Kidney (tissue), 14 donors: Measurements from ENCODE around the gene CACNB2. TPM values are rescaled to one million over a fixed set of nuclear protein-coding genes. Genes with fewer than 3 reads are reported as not detected.

Source experiments
- DNase-seq, 5 donors: peaks; one replicate each; pipeline ENCODE4 v3.0.0-alpha.2; 2013 to 2020
- FAIRE-seq: peaks from 2 replicates; lab custom pipeline; 2012; peaks lifted over from hg19 to GRCh38; lab: Jason Lieb, UNC
- H3K27ac ChIP-seq, 2 donors: one replicate each; pipeline ENCODE4 v1.7.0; 2013; ENCODE audit warnings: low read depth in 2 of 2, low read length in 2 of 2, inconsistent platforms in 1 of 2
- H3K27me3 ChIP-seq: one replicate; pipeline ENCODE4 v1.7.1; 2013; ENCODE audit warnings: low read length, inconsistent platforms; ENCODE audit not compliant: control insufficient read depth, insufficient read depth
- H3K36me3 ChIP-seq, 3 donors: one replicate each; pipeline versions ENCODE4 v1.7.0 to v1.7.1; 2013; ENCODE audit warnings: low read length in 3 of 3, control low read depth in 1 of 3, inconsistent platforms in 1 of 3; ENCODE audit not compliant: insufficient read depth in 3 of 3, control insufficient read depth in 2 of 3
- H3K4me1 ChIP-seq, 3 donors: one replicate each; pipeline versions ENCODE4 v1.7.0 to v1.7.1; 2013; ENCODE audit warnings: low read length in 3 of 3, inconsistent platforms in 1 of 3, low read depth in 1 of 3; ENCODE audit not compliant: control insufficient read depth in 2 of 3, insufficient read depth in 2 of 3
- H3K4me3 ChIP-seq, 3 donors: one replicate each; pipeline versions ENCODE4 v1.7.0 to v1.8.1; 2013; ENCODE audit warnings: low read length in 3 of 3, control low read depth in 1 of 3, inconsistent platforms in 1 of 3
- H3K9ac ChIP-seq, 3 donors: one replicate each; pipeline versions ENCODE4 v1.7.0 to v1.7.1; 2013; ENCODE audit warnings: low read length in 3 of 3, control low read depth in 1 of 3, inconsistent platforms in 1 of 3
- H3K9me3 ChIP-seq, 3 donors: one replicate each; pipeline versions ENCODE4 v1.7.0 to v1.7.1; 2013; ENCODE audit warnings: low read length in 3 of 3, control low read depth in 1 of 3, inconsistent platforms in 1 of 3; ENCODE audit not compliant: control insufficient read depth in 2 of 3, insufficient read depth in 1 of 3
- CTCF ChIP-seq: IDR thresholded peaks from 3 replicates; pipeline ENCODE4 v1.5.1; 2012; ENCODE audit warnings: mild to moderate bottlenecking, moderate library complexity, borderline replicate concordance; ENCODE audit not compliant: insufficient read depth; ENCODE audit errors: extremely low read depth
- intact Hi-C: fragments of 100-400 bp; cut with DNase I; formaldehyde crosslinking; loops from one replicate; pipeline ENCODE4 v1.11.1; 2022
- polyA plus RNA-seq: library from polyadenylated mRNA; stranded (reverse); fragments of 350-450 nt; fragmentation: Illumina TruSeq; extraction: RNeasy Lipid Tissue Mini Kit (QIAGEN cat#74804); gene quantifications from one replicate; pipeline ENCODE4 v1.2.3, GENCODE V29; 2014; ENCODE audit warnings: low read depth, low replicate concordance; ENCODE audit not compliant: insufficient read depth
- total RNA-seq: library from RNA; stranded (reverse); fragmentation: NEBNext Ultra II Directional; extraction: Animal tissue kit (Norgen Biotek cat#: 25700); gene quantifications from one replicate; pipeline ENCODE4 v1.2.1, GENCODE V29; 2021
- donor health status: control.
- donor health status: control.
- donor health status: control.
- donor health status: control.
- donor health status: control.
- donor health status: DM: yes; HTN: yes; CAD: no.
- donor health status: Normal renal cell carcinoma (clear cell type).

Gene CACNB2
- total and polyA plus RNA-seq, 2 donors from 2014 or later, result 2.8 TPM

GRCh38 chr10:18144928-18145327, 4.7 kb downstream of the CACNB2 start:
- DNase-seq (peak in 1 of 5 donors; percentile 12), FAIRE-seq (no peak)
- TF ChIP-seq CTCF, result no peak
- intact Hi-C loops, result no loop called here
- H3K9me3 ChIP-seq, result no peaks in the 10 kb centered on the region
- no peak overlapping the region for H3K4me3 ChIP-seq
- no peak overlapping the region for H3K27ac ChIP-seq
- no peaks in the 10 kb centered on the region for H3K36me3 ChIP-seq
- H3K27me3 ChIP-seq, result no peaks in the 10 kb centered on the region
- H3K9ac ChIP-seq, result no peak overlapping the region
- no peaks in the 10 kb centered on the region for H3K4me1 ChIP-seq

GRCh38 chr10:18145652-18146051, 5.4 kb downstream of the CACNB2 start:
- H3K4me1 ChIP-seq, result no peaks in the 10 kb centered on the region
- no peak overlapping the region for H3K4me3 ChIP-seq
- FAIRE-seq (no peak), DNase-seq (no peak)
- TF ChIP-seq CTCF, result no peak
- H3K27me3 ChIP-seq, result no peaks in the 10 kb centered on the region
- H3K9ac ChIP-seq, result no peak overlapping the region
- no peaks in the 10 kb centered on the region for H3K9me3 ChIP-seq
- no peaks in the 10 kb centered on the region for H3K36me3 ChIP-seq
- intact Hi-C loops, result no loop called here
- no peak overlapping the region for H3K27ac ChIP-seq

- H3K36me3 ChIP-seq, result no peaks in the 10 kb centered on the region
- H3K4me3 ChIP-seq, result no peak overlapping the region
- H3K27ac ChIP-seq, result no peak overlapping the region
- H3K4me1 ChIP-seq, result no peaks in the 10 kb centered on the region
- H3K9ac ChIP-seq, result no peak overlapping the region
- no peak for TF ChIP-seq CTCF
- H3K27me3 ChIP-seq, result no peaks in the 10 kb centered on the region
- intact Hi-C loops, result no loop called here
- H3K9me3 ChIP-seq, result no peaks in the 10 kb centered on the region
- no peak for DNase-seq
- no peak for FAIRE-seq
Measured at GRCh38 chr10:18149196-18149800, 9.1 kb downstream of the CACNB2 start.
